ENCODE measurements around the gene MAP2K6.

DNA sequence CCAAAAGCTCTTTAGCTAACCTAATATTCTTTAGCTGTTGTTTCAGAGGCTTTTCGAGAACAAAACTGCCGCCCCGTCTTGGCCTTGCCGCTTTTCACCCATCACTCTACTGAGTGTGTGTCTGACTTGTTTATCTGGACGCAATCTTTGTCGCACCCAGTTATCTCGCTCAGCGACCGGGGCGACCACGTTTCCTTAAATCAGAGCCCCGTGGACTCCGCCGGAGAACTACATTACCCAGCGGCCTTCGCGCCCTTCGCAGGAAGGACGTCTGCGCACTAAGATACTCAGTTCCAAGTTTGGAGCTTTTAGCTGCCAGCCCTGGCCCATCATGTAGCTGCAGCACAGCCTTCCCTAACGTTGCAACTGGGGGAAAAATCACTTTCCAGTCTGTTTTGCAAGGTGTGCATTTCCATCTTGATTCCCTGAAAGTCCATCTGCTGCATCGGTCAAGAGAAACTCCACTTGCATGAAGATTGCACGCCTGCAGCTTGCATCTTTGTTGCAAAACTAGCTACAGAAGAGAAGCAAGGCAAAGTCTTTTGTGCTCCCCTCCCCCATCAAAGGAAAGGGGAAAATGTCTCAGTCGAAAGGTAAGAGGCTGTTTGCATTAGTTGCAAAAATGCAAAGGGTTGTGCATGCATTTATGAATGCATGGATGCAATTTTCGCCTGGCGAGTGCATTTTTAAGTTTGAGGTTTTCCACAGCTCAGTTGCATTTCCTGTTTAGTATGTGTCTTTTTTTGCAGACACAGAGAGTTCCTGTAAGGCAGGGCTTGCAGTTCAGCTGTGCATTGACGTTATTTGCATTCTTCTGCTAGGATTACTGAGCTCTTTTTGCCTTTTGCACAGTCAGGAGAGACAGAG, at the start of gene MAP2K6:
- TF ChIP-seq POLR2AphosphoS5 (IDR thresholded peaks at IDR 0.05; ENCODE audit: insufficient read depth in 1 of 2, low read depth in 1 of 2) (peak in 1 of 2 donors; percentile 70), CTCF (IDR thresholded peaks at IDR 0.05) (no peak), POLR2A (IDR thresholded peaks at IDR 0.05) (no peak)
